ENCODE measurements around the gene CHIT1.

CHIT1 gene

DNA sequence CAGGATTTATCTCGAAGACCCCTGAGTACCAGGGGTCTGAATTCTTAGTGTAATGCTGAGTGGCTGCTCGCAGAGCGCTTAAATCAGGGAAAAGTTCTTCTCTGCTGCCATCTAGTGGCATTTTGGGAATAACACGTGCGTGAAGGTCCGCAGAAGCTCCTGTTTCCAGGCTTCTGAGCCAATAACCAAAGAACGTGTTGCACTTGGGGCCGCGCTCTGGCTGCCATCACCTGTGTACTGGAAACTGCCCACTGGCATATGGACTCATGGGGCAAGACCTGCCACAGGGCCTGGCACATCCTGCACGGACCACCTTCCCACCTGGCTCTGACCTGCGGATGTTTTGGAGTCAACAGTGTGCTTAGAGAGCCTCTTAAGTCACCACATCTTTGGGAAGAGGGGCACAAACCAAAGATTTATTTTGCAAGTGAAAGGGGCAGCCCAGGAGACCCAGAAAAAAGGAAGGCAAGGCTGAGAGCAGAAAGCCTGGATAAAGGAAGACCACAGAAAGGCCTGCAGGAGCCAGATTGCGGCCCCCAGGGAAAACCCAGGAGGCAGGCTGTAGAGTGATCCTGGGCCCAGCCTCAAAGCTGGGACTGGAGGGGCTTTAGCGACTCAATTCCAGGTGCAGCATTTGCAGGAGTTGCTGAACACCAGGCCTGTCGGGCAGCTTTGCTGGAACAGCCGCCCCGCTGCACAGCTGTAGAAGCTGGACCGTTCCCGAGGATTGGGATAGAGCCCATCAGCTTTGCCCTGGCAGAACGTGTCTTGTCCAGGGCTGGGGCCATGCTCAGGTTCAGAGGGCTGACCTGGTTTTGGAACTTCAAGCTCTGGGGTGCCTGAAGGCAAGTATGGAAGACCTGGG, 13.0 kb downstream of the CHIT1 start (continued):
- no peak for TF ChIP-seq ISL1 (CRISPR knock-in tag; IDR thresholded peaks at IDR 0.05)
- no peak for TF ChIP-seq ZFP3 (CRISPR knock-in tag; IDR thresholded peaks at IDR 0.05)
- no peak for TF ChIP-seq TOX (CRISPR knock-in tag; IDR thresholded peaks at IDR 0.05; ENCODE audit: borderline replicate concordance)
- TF ChIP-seq ZFP30 (CRISPR knock-in tag; IDR thresholded peaks at IDR 0.05) = no peak
- TF ChIP-seq, protein P1, sequence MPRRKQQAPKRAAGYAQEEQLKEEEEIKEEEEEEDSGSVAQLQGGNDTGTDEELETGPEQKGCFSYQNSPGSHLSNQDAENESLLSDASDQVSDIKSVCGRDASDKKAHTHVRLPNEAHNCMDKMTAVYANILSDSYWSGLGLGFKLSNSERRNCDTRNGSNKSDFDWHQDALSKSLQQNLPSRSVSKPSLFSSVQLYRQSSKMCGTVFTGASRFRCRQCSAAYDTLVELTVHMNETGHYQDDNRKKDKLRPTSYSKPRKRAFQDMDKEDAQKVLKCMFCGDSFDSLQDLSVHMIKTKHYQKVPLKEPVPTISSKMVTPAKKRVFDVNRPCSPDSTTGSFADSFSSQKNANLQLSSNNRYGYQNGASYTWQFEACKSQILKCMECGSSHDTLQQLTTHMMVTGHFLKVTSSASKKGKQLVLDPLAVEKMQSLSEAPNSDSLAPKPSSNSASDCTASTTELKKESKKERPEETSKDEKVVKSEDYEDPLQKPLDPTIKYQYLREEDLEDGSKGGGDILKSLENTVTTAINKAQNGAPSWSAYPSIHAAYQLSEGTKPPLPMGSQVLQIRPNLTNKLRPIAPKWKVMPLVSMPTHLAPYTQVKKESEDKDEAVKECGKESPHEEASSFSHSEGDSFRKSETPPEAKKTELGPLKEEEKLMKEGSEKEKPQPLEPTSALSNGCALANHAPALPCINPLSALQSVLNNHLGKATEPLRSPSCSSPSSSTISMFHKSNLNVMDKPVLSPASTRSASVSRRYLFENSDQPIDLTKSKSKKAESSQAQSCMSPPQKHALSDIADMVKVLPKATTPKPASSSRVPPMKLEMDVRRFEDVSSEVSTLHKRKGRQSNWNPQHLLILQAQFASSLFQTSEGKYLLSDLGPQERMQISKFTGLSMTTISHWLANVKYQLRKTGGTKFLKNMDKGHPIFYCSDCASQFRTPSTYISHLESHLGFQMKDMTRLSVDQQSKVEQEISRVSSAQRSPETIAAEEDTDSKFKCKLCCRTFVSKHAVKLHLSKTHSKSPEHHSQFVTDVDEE (CRISPR knock-in tag; IDR thresholded peaks at IDR 0.05) = no peak
- TF ChIP-seq TCF4 (CRISPR knock-in tag; IDR thresholded peaks at IDR 0.05; ENCODE audit: borderline replicate concordance) = no peak
- no peak for TF ChIP-seq ZNF70 (CRISPR knock-in tag; IDR thresholded peaks at IDR 0.05)

DNA sequence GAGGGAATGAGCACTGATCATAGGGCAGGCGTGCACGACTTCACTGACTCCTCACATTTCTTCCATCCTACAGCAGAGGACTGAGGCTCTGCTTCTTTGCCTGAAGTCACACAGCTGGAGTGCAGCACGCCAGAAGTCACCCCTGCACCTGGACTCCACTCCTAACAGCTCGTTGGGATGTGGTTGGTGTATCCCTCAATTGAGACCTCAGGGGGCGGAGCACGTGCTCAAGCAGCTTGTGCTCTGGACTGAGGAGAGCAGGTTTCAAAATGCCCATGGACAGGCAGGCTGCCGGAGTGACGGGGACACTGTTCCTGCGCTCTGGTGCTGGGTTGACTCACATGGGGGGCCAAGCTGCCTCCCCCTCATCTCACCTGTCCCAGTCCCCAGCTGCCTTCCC, 13.9 kb downstream of the CHIT1 start:
- TF ChIP-seq OSR1 (CRISPR knock-in tag; IDR thresholded peaks at IDR 0.05) = no peak
- no peak for TF ChIP-seq ISL1 (CRISPR knock-in tag; IDR thresholded peaks at IDR 0.05)
- TF ChIP-seq POU6F1 (CRISPR knock-in tag; IDR thresholded peaks at IDR 0.05; ENCODE audit: borderline replicate concordance, low read depth) = no peak
- TF ChIP-seq BACH2 (CRISPR knock-in tag; IDR thresholded peaks at IDR 0.05; ENCODE audit: borderline replicate concordance) = no peak
- no peak for TF ChIP-seq SNAI2 (CRISPR knock-in tag; IDR thresholded peaks at IDR 0.05)
- TF ChIP-seq TOX (CRISPR knock-in tag; IDR thresholded peaks at IDR 0.05; ENCODE audit: borderline replicate concordance) = no peak
- TF ChIP-seq CSDC2 (CRISPR knock-in tag; IDR thresholded peaks at IDR 0.05) = no peak
- TF ChIP-seq ZFP30 (CRISPR knock-in tag; IDR thresholded peaks at IDR 0.05) = no peak
- TF ChIP-seq, protein P1 (CRISPR knock-in tag; IDR thresholded peaks at IDR 0.05) = no peak
- ATAC-seq = peak; percentile 5; the same call in 2 of the 3 replicates

DNA sequence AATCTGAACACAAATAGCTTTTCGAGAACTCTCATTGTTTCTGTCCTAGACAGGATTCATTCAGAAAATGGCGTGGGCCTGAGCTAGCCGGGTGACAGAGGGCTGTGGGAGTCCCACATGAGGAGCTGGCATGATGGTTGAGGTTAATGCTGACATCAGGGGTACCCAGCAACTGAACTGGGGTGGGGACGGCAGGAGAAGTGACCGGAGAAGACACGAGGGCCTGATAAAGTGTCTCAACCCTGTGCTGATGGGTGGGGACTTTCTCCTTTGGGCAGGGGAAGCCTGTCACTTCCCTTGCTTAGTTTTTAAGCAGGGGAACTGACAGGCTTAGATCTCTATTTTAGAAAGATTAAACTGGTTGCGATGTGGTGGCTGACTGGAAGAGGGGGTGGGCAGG, 14.6 kb downstream of the CHIT1 start:
- TF ChIP-seq OSR1 (CRISPR knock-in tag; IDR thresholded peaks at IDR 0.05) (no peak), TOX (CRISPR knock-in tag; IDR thresholded peaks at IDR 0.05; ENCODE audit: borderline replicate concordance) (no peak), CSRNP3 (CRISPR knock-in tag; IDR thresholded peaks at IDR 0.05) (no peak), CSDC2 (CRISPR knock-in tag; IDR thresholded peaks at IDR 0.05) (no peak), GLIS3 (CRISPR knock-in tag; IDR thresholded peaks at IDR 0.05) (no peak), POU6F1 (CRISPR knock-in tag; IDR thresholded peaks at IDR 0.05; ENCODE audit: borderline replicate concordance, low read depth) (no peak), ZFP3 (CRISPR knock-in tag; IDR thresholded peaks at IDR 0.05) (no peak), ESRRG (CRISPR knock-in tag; IDR thresholded peaks at IDR 0.05) (no peak), PPARA (CRISPR knock-in tag; IDR thresholded peaks at IDR 0.05; ENCODE audit: borderline replicate concordance) (no peak)
- no peak for ATAC-seq
